ENCODE measurements around the gene GPR89A. TPM values are rescaled to one million over a fixed set of nuclear protein-coding genes. Genes with fewer than 3 reads are reported as not detected.

GPR89A gene
- total RNA-seq, 2 donors from 2014 or later, result 33.9 to 34.5 TPM

- Mint-ChIP-seq H3K9me3 (no peaks in the 10 kb centered on the region), H3K36me3 (ENCODE audit: low read depth) (peaks cover 9% of the 10 kb centered on the region), H3K27ac (peak overlapping the region; percentile 38), H3K4me3 (peak overlapping the region; percentile 55), H3K27me3 (ENCODE audit: insufficient read depth) (no peaks in the 10 kb centered on the region), H3K4me1 (peaks cover 52% of the 10 kb centered on the region)
- no peak for TF ChIP-seq CTCF (conservative IDR thresholded peaks at IDR 0.05)
- H3K27me3 ChIP-seq (ENCODE audit: control insufficient read depth, insufficient read depth, low read length, poor library complexity, severe bottlenecking), result no peaks in the 10 kb centered on the region
- H3K4me1 ChIP-seq (ENCODE audit: control insufficient read depth, insufficient read depth, low read length), result peaks cover 19% of the 10 kb centered on the region
- H3K4me3 ChIP-seq (ENCODE audit: low read length), result peak overlapping the region; percentile 72
- no peak overlapping the region for H3K27ac ChIP-seq (ENCODE audit: low read depth, low read length)
- WGBS, 2 experiments (ENCODE audit: insufficient coverage in 1 of 2, insufficient read length in 1 of 2), result 90 to 95% methylated on average over 5 to 7 of the region's 7 CpGs
- H3K36me3 ChIP-seq (ENCODE audit: control insufficient read depth, insufficient read depth, low read length), result peaks cover 12% of the 10 kb centered on the region
- no peaks in the 10 kb centered on the region for H3K9me3 ChIP-seq (ENCODE audit: control insufficient read depth, low read length)
- H3K9ac ChIP-seq (ENCODE audit: extremely low read depth, low read length, poor library complexity, severe bottlenecking), result no peak overlapping the region
- DNase-seq, result no peak
These were observed 97.8 kb downstream of the GPR89A start for GRCh38 chr1:145705622-145706021.

DNA sequence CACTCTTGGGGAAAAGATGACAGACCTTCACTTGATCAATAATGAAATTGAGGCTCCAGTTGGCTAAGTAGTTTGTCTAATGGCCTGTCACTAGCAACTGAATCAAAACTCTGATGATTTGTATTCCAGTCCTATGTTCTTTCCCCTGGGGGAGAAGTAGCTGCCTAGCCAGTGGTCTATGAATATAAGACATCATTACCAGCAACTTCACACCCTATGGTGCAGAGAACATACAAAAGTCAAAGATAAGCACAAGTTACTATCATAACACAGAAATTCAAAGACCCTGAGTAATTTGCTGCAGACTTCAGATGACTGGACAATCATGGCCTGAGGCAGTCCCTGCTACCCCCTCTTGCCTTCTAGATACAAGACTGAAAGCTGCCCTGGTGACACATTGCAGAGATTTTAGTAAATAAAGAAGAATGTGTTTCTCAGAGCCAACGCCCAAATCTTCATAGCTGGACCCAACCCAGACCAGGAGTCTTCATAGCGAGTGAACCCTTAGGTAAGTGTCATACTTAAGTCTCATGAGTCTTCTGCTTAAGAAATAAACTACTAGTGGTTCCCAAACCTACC, 98.4 kb downstream of the GPR89A start:
- H3K9me3 ChIP-seq (ENCODE audit: control insufficient read depth, low read length), result no peaks in the 10 kb centered on the region
- Mint-ChIP-seq H3K27me3 (ENCODE audit: insufficient read depth) (no peaks in the 10 kb centered on the region), H3K27ac (peak overlapping the region; percentile 90), H3K9me3 (no peaks in the 10 kb centered on the region), H3K4me3 (peak overlapping the region; percentile 55), H3K4me1 (peaks cover 57% of the 10 kb centered on the region), H3K36me3 (ENCODE audit: low read depth) (peaks cover 9% of the 10 kb centered on the region)
- TF ChIP-seq CTCF (conservative IDR thresholded peaks at IDR 0.05), result no peak
- H3K27me3 ChIP-seq (ENCODE audit: control insufficient read depth, insufficient read depth, low read length, poor library complexity, severe bottlenecking), result no peaks in the 10 kb centered on the region
- DNase-seq, result no peak
- H3K27ac ChIP-seq (ENCODE audit: low read depth, low read length), result no peak overlapping the region
- WGBS, 2 experiments (ENCODE audit: insufficient coverage in 1 of 2, insufficient read length in 1 of 2), result 88 to 96% methylated on average over 2 of the region's 2 CpGs
- H3K9ac ChIP-seq (ENCODE audit: extremely low read depth, low read length, poor library complexity, severe bottlenecking), result peak overlapping the region; percentile 36
- H3K4me1 ChIP-seq (ENCODE audit: control insufficient read depth, insufficient read depth, low read length), result peaks cover 23% of the 10 kb centered on the region
- H3K36me3 ChIP-seq (ENCODE audit: control insufficient read depth, insufficient read depth, low read length), result peaks cover 12% of the 10 kb centered on the region
- H3K4me3 ChIP-seq (ENCODE audit: low read length), result peak overlapping the region; percentile 72

DNA sequence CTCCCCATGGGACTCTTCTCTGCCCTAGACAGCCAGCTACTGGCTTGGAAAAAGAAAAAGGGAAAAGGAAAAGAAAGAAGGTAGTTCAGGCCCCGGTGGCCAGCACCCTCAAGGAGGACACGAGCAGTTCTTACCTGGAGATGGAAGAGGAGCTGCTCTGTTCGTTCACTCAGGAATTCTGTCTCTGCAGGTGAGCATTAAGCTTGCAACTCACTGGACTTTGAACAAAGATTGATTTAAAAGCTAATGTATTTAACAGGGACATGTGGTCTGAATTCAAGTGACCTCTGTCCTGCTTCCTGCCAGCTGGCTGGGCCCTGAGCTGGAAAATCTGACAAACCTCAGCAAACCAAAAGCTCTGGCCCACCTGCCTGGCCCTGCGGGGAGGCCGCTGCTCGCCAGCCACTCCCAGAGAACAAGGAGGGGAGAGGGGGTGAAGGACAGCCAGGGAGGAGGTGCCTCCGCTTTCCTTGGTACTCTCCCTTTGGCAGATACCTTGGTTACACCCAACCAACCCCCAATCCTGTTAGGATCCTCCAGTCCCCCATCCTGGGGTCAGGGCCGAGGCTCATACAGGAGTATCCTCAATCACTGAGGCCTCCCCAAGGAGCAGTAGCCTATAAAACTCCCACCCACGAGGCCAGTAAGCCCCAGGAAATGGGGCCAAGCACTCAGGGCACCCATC, 99.5 kb downstream of the GPR89A start, which contains the start of gene PDZK1:
PDZK1 (minus strand) TSS at position 186 of the 685 bp plus-strand sequence. CDS start 19,347 bp downstream, outside the sequence.
- H3K36me3 Mint-ChIP-seq (ENCODE audit: low read depth), result peaks cover under 1% of the 10 kb centered on the region
- peak within 1 kb of the TSS; percentile 90 for H3K27ac Mint-ChIP-seq
- H3K27me3 Mint-ChIP-seq (ENCODE audit: insufficient read depth), result no peaks in the 10 kb centered on the region

More for the DNA sequence above, 99.5 kb downstream of the GPR89A start, which contains the start of gene PDZK1:
- no peak for TF ChIP-seq CTCF (conservative IDR thresholded peaks at IDR 0.05)
- peak within 1 kb of the TSS; percentile 36 for H3K9ac ChIP-seq (ENCODE audit: extremely low read depth, low read length, poor library complexity, severe bottlenecking)
- H3K27ac ChIP-seq (ENCODE audit: low read depth, low read length), result peak within 1 kb of the TSS; percentile 40
- peak; percentile 75 for DNase-seq
- peaks cover 29% of the 10 kb centered on the region for H3K4me1 ChIP-seq (ENCODE audit: control insufficient read depth, insufficient read depth, low read length)
- H3K27me3 ChIP-seq (ENCODE audit: control insufficient read depth, insufficient read depth, low read length, poor library complexity, severe bottlenecking), result no peaks in the 10 kb centered on the region
- peaks cover 5% of the 10 kb centered on the region for H3K36me3 ChIP-seq (ENCODE audit: control insufficient read depth, insufficient read depth, low read length)
- H3K4me3 Mint-ChIP-seq, result peak within 1 kb of the TSS; percentile 55
- H3K9me3 Mint-ChIP-seq, result no peaks in the 10 kb centered on the region
- WGBS, 2 experiments (ENCODE audit: insufficient coverage in 1 of 2, insufficient read length in 1 of 2), result 70 to 80% methylated on average over 5 to 9 of the region's 9 CpGs
- peak within 1 kb of the TSS; percentile 72 for H3K4me3 ChIP-seq (ENCODE audit: low read length)
- no peaks in the 10 kb centered on the region for H3K9me3 ChIP-seq (ENCODE audit: control insufficient read depth, low read length)
- H3K4me1 Mint-ChIP-seq, result peaks cover 60% of the 10 kb centered on the region
